Measurements from ENCODE around the gene TBCD.

The TBCD gene

GRCh38 chr17:82871056-82871775 is 119.4 kb downstream of the TBCD start:
- DNase-seq (ENCODE audit: low read depth, low spot score) = no peak

GRCh38 chr17:82871776-82872561 is 120.1 kb downstream of the TBCD start:
- DNase-seq (ENCODE audit: low read depth, low spot score) = no peak

GRCh38 chr17:82872591-82873520 is 121.0 kb downstream of the TBCD start:
- DNase-seq (ENCODE audit: low read depth, low spot score) = no peak

GRCh38 chr17:82873521-82873920 is 121.7 kb downstream of the TBCD start:
- DNase-seq (ENCODE audit: low read depth, low spot score) = no peak

- DNase-seq (ENCODE audit: low read depth, low spot score) = no peak
These were observed 122.4 kb downstream of the TBCD start for GRCh38 chr17:82874011-82874835.

GRCh38 chr17:82875407-82875856 is 123.6 kb downstream of the TBCD start:
- DNase-seq (ENCODE audit: low read depth, low spot score) = no peak

GRCh38 chr17:82876149-82876548 is 124.3 kb downstream of the TBCD start:
- DNase-seq (ENCODE audit: low read depth, low spot score) = no peak

- DNase-seq (ENCODE audit: low read depth, low spot score) = no peak
These were observed 124.9 kb downstream of the TBCD start for GRCh38 chr17:82876602-82877379.

- DNase-seq (ENCODE audit: low read depth, low spot score) = no peak
These were observed 126.7 kb downstream of the TBCD start for GRCh38 chr17:82878527-82878926.

GRCh38 chr17:82879241-82879640 is 127.4 kb downstream of the TBCD start:
- no peak for DNase-seq (ENCODE audit: low read depth, low spot score)

GRCh38 chr17:82880620-82881323 is 128.9 kb downstream of the TBCD start:
- no peak for DNase-seq (ENCODE audit: low read depth, low spot score)

- DNase-seq (ENCODE audit: low read depth, low spot score) = no peak
These were observed 129.5 kb downstream of the TBCD start for GRCh38 chr17:82881324-82881823.

- DNase-seq (ENCODE audit: low read depth, low spot score) = no peak
These were observed 130.2 kb downstream of the TBCD start for GRCh38 chr17:82881900-82882714.

GRCh38 chr17:82882715-82883418 is 131.0 kb downstream of the TBCD start:
- DNase-seq (ENCODE audit: low read depth, low spot score) = no peak

- no peak for DNase-seq (ENCODE audit: low read depth, low spot score)
These were observed 131.7 kb downstream of the TBCD start for GRCh38 chr17:82883419-82884031.

GRCh38 chr17:82884341-82884969 is 132.6 kb downstream of the TBCD start:
- DNase-seq (ENCODE audit: low read depth, low spot score) = no peak

GRCh38 chr17:82884970-82885353 is 133.1 kb downstream of the TBCD start:
- DNase-seq (ENCODE audit: low read depth, low spot score) = no peak

All from iPS DF 19.7 (cell line).